ENCODE data around the gene RASEF.
"Not testable (repeated sequence)": the region's sequence is repeated elsewhere in the genome, so short reads cannot be mapped to it uniquely, and the experiment has no call there.

RASEF gene

GRCh38 chr9:83062651-83063527, at the start of gene RASEF:
TSS of gene RASEF (minus strand) at chr9:83063142. CDS start at chr9:83062867, 275 bp downstream.
- DNase-seq (ENCODE audit: low read depth, low spot score), result peak; percentile 66

- no peak for DNase-seq (ENCODE audit: low read depth, low spot score)
Measured at GRCh38 chr9:83111169-83111568, 48.2 kb upstream of the RASEF start.

- DNase-seq (ENCODE audit: low read depth, low spot score), result no peak
Measured at GRCh38 chr9:83109296-83109695, 46.4 kb upstream of the RASEF start.

GRCh38 chr9:83108208-83108607, 45.3 kb upstream of the RASEF start:
- DNase-seq (ENCODE audit: low read depth, low spot score), result no peak

GRCh38 chr9:83106772-83107171, 43.8 kb upstream of the RASEF start:
- no peak for DNase-seq (ENCODE audit: low read depth, low spot score)

GRCh38 chr9:83106263-83106662, 43.3 kb upstream of the RASEF start:
- DNase-seq (ENCODE audit: low read depth, low spot score), result no peak

GRCh38 chr9:83097633-83098032, 34.7 kb upstream of the RASEF start:
- DNase-seq (ENCODE audit: low read depth, low spot score), result no peak

- not testable (repeated sequence) for DNase-seq (ENCODE audit: low read depth, low spot score)
Measured at GRCh38 chr9:83093311-83093710, 30.4 kb upstream of the RASEF start.

GRCh38 chr9:83081846-83082245, 18.9 kb upstream of the RASEF start:
- DNase-seq (ENCODE audit: low read depth, low spot score), result no peak

- no peak for DNase-seq (ENCODE audit: low read depth, low spot score)
Measured at GRCh38 chr9:83081010-83081409, 18.1 kb upstream of the RASEF start.

- not testable (repeated sequence) for DNase-seq (ENCODE audit: low read depth, low spot score)
Measured at GRCh38 chr9:83075932-83076331, 13.0 kb upstream of the RASEF start.

GRCh38 chr9:83072498-83072897, 9.6 kb upstream of the RASEF start:
- not testable (repeated sequence) for DNase-seq (ENCODE audit: low read depth, low spot score)

GRCh38 chr9:83071626-83072025, 8.7 kb upstream of the RASEF start:
- no peak for DNase-seq (ENCODE audit: low read depth, low spot score)

GRCh38 chr9:83070261-83070660, 7.3 kb upstream of the RASEF start:
- peak; percentile 13 for DNase-seq (ENCODE audit: low read depth, low spot score)

- DNase-seq (ENCODE audit: low read depth, low spot score), result no peak
Measured at GRCh38 chr9:83069651-83070050, 6.7 kb upstream of the RASEF start.

GRCh38 chr9:83068414-83068813, 5.5 kb upstream of the RASEF start:
- DNase-seq (ENCODE audit: low read depth, low spot score), result no peak

GRCh38 chr9:83067579-83067978, 4.6 kb upstream of the RASEF start:
- DNase-seq (ENCODE audit: low read depth, low spot score), result no peak

- DNase-seq (ENCODE audit: low read depth, low spot score), result peak; percentile 68
Measured at GRCh38 chr9:83066771-83067170, 3.8 kb upstream of the RASEF start.

GRCh38 chr9:83065233-83065632, 2.3 kb upstream of the RASEF start:
- DNase-seq (ENCODE audit: low read depth, low spot score), result no peak

- DNase-seq (ENCODE audit: low read depth, low spot score), result peak; percentile 55
Measured at GRCh38 chr9:83061990-83062650, 822 bp downstream of the RASEF start.

- DNase-seq (ENCODE audit: low read depth, low spot score), result no peak
Measured at GRCh38 chr9:83061036-83061435, 1.9 kb downstream of the RASEF start.

GRCh38 chr9:83060556-83060955, 2.4 kb downstream of the RASEF start:
- no peak for DNase-seq (ENCODE audit: low read depth, low spot score)

- no peak for DNase-seq (ENCODE audit: low read depth, low spot score)
Measured at GRCh38 chr9:83059417-83059816, 3.5 kb downstream of the RASEF start.
